Epithelial cell of prostate (primary cell): Measurements from ENCODE around the gene ZSWIM3.
"Not testable (repeated sequence)": the region's sequence is repeated elsewhere in the genome, so short reads cannot be mapped to it uniquely, and the experiment has no call there.

Source experiments
- DNase-seq: peaks from one replicate; pipeline ENCODE4 v3.0.0-alpha.2; 2011; ENCODE audit warnings: low read depth, low spot score
- H3K27ac ChIP-seq: fragments of 450-650 bp; 2 replicates; pipeline ENCODE4 v1.5.1; 2017; ENCODE audit warnings: mild to moderate bottlenecking

The ZSWIM3 gene

DNA sequence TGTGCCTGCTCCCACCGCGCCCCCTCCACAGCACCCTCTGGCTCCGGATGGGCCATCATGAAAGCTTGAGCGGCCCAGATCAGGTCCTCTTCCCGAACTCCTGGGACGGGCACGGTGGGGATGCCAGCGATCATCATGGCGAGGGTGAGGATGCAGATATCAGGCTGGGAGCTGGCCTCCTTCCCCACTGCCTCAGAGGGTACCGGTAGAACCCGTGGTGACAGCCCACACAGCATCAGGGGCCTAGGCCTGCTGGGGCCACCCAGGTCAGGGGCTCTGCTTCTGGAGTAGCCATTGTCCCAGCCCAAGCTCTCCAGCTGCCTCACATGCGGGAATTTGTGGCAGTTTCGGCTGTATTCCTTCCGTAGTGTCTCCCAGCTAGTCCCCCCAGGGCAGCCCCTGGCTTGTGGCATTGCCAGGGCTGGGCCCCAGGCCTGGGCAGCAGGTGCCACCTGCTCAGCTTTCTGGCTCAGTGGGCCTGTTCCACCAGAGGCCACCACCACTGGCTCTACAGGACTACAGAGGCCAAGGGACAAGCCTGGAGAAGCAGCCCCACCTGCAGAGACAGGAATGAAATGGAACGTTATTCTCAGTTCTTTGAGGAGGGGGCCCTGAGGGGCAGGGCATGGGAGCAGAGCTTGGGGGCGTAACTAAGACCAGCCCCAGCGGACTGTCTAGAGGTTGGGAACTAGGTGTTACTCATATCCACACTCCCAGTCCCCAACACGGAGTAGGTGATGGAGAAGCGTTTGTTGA, 29.4 kb downstream of the ZSWIM3 start:
- no peak overlapping the region for H3K27ac ChIP-seq
- no peak for DNase-seq

DNA sequence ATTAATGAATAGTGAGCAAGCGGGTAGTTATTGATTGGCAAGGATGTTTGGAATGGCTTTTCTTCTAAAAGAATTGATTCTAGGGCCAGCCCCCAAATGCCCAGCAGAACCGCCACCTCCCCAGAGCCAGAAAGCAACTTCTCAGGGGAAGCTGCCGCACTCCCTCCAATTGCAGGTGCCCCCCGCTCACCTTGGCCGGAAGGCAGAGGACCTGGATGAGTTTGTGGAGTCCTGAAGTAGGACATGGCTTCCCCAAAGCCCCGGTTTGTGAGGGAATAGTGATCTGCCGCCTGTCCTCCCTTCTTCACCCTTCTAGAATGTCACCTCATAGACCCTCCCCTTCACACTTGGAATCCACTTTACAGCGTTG, 29.9 kb downstream of the ZSWIM3 start, which contains the start of gene SPATA25:
SPATA25 (minus strand) TSS at position 277 of the 370 bp plus-strand sequence; CDS start at position 245, 32 bp downstream.
- H3K27ac ChIP-seq: no peak within 1 kb of the TSS
- DNase-seq: no peak

DNA sequence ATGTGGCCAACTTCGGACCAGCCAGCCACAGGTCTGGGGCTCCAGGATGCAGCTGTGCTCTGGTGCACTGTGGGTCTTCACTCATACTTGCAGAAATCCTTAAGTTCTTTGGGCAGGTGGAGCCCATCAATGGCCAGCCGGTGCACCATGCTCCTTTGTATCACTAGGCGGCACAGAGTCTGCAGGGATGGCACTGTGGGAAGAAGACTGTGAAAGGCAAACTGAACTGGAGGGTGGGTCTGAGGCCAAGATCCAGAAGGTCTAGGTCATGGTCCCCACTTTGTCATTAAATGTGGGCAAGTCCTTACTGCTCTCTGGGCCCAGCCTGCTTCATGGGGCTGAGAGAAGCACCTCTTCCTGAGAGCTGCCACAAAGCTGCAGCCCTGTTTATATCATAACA, 31.3 kb downstream of the ZSWIM3 start:
- DNase-seq: no peak
- no peak overlapping the region for H3K27ac ChIP-seq

DNA sequence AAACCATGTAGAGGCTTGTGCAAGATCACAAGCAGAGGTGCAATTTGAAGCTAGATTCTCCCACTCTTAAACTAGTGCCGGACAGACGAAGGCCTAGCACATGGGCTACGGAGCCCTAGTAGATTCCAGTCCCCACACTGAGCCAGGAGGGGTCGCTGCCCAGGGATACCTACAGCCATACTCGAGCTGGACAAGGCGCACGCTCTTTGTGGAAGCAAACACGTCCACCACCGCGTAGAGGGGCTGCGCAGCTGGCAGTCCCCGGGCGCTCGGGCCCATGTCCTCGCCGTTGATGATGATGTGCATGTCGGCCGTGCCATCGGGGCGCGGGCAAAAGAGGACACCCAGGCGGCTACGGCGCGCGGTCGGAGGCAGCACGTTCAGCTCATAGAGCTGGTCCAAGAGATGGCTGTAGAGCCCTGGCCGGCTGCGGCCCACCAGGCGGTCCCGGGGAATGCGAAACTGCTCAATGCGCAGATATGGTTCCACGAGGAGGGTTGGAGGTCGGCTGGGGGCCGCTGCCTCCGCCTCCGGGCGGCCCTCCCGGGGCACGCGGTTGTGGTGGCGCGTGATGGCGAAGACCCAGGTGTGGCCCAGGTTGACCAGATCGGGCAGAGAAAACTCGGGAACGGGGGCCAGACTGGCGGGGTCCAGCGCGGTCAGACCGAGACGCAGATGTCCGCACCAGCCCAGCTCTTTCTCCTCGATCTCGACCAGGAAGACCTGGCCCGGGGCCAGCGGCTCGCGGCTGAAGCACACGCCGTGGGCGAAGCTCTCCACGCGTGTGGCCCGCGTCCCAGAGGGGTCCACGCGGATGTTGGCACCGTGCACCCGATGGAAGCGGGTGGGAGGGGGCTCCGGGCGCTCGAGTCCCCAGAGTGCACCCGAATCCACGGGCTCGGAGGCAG, 32.9 kb downstream of the ZSWIM3 start:
- H3K27ac ChIP-seq: no peak overlapping the region
- DNase-seq: no peak

DNA sequence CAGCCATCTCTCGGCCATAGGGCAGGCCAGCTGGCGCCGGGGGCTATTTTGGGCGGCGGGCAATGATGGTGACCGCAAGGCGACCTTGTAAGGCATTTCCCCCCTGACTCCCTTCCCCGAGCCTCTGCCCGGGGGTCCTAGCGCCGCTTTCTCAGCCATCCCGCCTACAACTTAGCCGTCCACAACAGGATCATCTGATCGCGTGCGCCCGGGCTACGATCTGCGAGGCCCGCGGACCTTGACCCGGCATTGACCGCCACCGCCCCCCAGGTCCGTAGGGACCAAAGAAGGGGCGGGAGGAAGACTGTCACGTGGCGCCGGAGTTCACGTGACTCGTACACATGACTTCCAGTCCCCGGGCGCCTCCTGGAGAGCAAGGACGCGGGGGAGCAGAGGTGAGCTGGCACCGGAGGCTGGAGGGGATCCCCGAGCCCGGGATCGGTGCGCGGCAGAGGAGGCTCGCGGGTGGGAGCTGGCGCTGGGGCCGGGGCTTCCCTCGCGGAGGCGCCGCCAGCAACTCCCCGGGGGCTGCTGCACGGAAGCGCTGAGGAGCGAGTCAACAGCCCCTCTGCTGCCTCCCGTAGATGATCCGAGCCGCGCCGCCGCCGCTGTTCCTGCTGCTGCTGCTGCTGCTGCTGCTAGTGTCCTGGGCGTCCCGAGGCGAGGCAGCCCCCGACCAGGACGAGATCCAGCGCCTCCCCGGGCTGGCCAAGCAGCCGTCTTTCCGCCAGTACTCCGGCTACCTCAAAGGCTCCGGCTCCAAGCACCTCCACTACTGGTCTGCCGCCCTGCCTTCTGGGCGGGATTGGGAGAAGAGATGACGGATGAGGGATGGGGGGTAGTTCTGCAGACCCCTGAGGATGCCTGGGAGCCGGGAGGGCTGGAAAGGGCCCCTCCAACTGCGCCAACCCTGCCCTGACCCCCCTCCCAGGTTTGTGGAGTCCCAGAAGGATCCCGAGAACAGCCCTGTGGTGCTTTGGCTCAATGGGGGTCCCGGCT, 33.9 kb downstream of the ZSWIM3 start, which contains the start of the genes CTSA and NEURL2:
CTSA (plus strand) TSS at position 351 of the 999 bp plus-strand sequence; CDS start at position 585, 234 bp downstream.
NEURL2 (minus strand) TSS at position 224 of the 999 bp plus-strand sequence; CDS start at position 7, 217 bp downstream.
- peak; percentile 27 for DNase-seq
- H3K27ac ChIP-seq: peak within 1 kb of the TSS; percentile 12

DNA sequence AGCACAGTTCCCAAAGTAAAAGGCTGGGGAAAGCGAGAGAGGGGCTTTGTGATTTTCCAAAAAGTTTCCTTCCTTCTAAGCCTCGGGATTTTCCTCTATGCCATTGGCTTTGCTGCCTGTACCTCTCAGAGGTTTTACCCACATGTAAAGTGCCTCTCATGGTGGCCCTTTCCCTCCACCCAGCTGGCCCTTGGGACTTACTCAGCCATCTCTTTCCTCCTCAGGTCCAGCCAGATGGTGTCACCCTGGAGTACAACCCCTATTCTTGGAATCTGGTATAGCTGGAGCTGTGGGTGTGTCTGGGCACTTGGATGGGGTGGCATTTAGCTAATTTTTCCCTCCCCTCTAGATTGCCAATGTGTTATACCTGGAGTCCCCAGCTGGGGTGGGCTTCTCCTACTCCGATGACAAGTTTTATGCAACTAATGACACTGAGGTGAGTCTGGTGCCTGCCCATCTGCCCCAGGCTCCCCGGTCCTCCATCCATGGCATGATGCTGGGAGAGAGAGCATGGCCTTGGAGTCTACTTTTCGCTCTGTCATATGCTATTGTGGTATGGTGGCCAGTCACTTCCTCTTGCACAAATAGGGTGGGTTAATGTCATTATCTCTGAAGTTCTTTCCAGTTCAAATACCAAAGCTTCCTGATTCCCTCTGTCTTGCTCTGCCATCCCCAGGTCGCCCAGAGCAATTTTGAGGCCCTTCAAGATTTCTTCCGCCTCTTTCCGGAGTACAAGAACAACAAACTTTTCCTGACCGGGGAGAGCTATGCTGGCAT, 34.8 kb downstream of the ZSWIM3 start:
- DNase-seq: no peak
- no peak overlapping the region for H3K27ac ChIP-seq

DNA sequence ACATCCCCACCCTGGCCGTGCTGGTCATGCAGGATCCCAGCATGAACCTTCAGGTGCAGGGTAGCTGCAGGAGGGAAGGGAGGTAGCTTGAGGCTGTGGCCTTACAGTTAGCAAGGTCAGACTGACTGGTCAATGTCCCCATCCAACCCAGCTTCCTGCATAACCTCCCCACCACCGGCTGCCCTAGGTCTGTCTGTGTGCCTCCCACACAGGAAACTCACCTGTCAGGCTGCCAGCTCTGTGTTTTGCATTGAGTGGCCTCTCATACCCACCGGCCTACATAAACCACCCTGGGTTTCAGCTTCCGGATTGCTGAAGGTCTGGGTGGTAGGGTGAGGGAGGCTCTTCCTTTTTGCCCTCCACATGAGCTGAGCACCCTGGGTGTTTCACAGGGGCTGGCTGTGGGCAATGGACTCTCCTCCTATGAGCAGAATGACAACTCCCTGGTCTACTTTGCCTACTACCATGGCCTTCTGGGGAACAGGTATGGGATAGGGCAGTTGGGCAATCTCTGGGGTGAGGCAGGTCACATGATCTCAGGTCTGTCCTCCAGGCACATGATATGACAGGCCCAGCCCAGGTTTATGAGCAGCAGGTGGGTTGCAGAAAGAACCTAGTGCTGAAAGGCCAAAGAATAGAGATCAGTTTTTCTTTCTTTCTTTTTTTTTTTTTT, 35.5 kb downstream of the ZSWIM3 start:
- no peak overlapping the region for H3K27ac ChIP-seq
- peak; percentile 18 for DNase-seq

DNA sequence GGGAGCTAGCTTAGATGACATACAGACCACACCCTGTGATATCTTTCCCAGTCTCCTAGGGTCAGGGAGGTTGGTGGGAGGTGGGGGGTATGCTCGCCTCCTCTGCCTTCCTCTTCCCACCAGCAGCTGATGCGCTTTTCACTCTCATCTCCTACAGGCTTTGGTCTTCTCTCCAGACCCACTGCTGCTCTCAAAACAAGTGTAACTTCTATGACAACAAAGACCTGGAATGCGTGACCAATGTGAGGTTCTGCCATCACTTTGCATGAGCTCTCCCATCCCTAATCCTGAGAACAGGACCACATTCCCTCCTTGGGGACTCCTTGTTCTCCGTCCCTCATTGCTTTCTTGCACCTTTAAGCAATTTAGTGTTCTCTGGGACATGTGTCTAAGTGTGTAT, 36.4 kb downstream of the ZSWIM3 start:
- H3K27ac ChIP-seq: no peak overlapping the region
- DNase-seq: no peak

DNA sequence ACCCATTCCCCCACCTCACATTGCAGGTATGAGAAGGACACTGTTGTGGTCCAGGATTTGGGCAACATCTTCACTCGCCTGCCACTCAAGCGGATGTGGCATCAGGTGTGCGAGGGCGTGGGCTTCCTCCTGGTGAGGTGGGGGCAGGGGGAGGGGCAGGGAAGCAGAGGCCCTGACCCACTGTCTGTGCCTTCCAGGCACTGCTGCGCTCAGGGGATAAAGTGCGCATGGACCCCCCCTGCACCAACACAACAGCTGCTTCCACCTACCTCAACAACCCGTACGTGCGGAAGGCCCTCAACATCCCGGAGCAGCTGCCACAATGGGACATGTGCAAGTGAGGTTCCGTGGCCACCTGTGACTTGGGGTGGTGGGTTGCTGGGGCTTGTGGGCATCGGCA, 37.4 kb downstream of the ZSWIM3 start:
- H3K27ac ChIP-seq: no peak overlapping the region

DNA sequence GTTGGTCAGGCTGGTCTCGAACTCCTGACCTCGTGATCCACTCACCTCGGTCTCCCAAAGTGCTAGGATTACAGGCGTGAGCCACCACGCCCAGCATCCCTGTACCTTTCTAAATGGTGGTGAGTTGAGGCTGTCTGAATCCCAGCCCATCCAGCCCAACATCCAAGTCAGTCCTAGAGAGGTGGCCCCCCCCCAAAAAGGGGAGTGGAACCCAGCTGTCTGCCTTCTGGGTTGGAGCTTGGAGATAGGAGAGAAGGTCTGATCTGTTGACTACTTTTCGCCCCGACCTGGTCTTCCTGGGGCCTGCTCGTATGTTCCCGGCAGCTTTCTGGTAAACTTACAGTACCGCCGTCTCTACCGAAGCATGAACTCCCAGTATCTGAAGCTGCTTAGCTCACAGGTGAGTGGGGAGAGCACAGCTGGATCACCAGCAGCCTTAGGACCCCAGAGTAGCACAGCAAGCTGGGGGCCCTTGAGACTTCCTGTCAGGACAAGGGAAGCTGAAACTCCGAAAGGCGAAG, 39.3 kb downstream of the ZSWIM3 start:
- no peak overlapping the region for H3K27ac ChIP-seq
- DNase-seq: no peak

More for the DNA sequence above, 37.4 kb downstream of the ZSWIM3 start:
- DNase-seq: no peak

DNA sequence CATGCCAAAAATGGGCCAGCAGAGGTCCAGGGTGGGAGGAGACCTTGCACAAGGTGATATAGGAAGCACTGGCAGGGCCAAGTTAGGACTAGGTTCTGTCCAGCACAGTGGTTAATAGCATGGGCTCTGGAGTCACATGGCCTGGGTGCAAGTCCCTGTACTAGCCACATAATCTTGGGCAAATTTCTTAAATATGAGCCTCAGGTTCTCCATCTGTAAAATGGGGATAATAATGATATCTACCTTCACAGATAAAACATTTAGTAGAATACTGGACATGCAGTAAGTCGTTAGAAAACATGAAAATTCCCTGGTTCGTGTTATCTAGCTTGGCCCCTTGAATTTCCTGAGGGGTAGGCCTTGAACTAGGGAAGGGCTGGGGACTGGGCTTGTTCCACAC, 39.9 kb downstream of the ZSWIM3 start:
- no peak overlapping the region for H3K27ac ChIP-seq
- no peak for DNase-seq

DNA sequence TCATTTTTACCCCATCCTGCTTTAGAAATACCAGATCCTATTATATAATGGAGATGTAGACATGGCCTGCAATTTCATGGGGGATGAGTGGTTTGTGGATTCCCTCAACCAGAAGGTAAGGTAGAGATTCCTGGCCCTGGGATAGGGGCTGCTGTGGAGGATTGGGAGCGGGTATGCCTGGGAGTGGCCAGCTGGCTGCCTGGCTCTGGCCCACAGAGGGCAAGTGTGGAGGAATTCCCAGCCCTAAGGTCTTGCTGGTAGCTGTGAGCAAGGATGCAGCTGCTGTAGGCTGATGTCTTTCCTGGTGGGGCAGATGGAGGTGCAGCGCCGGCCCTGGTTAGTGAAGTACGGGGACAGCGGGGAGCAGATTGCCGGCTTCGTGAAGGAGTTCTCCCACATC, 40.3 kb downstream of the ZSWIM3 start:
- no peak for DNase-seq
- no peak overlapping the region for H3K27ac ChIP-seq

DNA sequence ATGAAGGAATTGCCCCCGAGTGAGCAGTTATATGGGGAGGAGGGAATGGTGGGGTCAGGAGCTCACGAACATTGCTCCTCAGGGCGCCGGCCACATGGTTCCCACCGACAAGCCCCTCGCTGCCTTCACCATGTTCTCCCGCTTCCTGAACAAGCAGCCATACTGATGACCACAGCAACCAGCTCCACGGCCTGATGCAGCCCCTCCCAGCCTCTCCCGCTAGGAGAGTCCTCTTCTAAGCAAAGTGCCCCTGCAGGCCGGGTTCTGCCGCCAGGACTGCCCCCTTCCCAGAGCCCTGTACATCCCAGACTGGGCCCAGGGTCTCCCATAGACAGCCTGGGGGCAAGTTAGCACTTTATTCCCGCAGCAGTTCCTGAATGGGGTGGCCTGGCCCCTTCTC, 40.9 kb downstream of the ZSWIM3 start:
- no peak overlapping the region for H3K27ac ChIP-seq
- no peak for DNase-seq

DNA sequence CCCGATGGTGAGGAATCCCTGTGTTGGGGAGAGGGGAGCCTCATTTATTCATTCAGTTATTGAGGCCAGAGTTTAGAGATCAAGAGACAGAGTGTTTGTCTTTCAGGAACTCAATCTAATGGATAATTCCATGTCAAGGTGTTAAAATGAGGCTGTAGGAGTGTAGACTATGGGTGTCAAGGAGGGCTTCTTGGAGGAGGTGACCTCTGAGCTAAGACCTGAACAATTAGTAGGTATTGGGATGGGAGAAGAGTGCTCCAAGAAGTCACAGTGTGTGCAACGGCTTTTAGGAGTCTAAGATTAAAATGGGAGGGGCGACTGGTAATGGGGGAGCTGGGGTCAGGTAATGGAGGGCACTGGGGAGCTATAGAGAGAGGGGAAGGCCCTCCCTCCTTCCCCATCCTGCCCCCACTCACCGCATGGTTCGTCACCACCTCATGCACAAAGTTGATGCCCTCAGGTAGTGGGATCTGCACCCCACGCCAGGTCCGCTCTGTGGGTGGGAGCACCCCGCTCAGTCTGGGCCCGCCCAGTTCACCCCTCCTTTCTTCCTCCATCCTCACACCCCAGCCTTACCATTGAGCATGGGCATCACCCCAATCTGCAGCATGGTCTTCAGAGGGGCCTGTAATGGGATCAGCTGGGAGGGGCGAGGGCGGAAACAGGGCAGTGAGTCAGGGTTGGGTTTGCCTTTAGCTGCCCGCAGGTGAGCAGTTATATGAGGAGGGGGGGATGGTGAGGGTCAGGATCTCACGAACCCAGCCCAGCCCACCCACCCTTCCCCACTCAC, 41.8 kb downstream of the ZSWIM3 start:
- no peak for DNase-seq
- H3K27ac ChIP-seq: no peak overlapping the region

DNA sequence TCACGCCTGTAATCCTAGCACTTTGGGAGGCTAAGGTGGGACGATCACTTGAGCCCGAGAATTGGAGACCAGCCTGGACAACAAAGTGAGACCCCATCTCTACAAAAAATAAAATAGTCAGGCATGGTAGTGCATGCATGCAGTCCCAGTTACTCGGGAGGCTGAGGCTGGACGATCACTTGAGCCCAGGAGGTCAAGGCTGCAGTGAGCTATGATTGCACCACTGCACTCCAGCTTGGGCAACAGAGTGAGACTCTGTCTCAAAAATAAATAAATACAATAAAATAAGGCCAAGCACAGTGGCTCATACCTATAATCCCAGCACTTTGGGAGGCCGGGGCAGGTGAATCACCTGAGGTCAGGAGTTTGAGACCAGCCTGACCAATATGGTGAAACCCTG, 43.9 kb downstream of the ZSWIM3 start:
- H3K27ac ChIP-seq, DNase-seq: not testable (repeated sequence)

DNA sequence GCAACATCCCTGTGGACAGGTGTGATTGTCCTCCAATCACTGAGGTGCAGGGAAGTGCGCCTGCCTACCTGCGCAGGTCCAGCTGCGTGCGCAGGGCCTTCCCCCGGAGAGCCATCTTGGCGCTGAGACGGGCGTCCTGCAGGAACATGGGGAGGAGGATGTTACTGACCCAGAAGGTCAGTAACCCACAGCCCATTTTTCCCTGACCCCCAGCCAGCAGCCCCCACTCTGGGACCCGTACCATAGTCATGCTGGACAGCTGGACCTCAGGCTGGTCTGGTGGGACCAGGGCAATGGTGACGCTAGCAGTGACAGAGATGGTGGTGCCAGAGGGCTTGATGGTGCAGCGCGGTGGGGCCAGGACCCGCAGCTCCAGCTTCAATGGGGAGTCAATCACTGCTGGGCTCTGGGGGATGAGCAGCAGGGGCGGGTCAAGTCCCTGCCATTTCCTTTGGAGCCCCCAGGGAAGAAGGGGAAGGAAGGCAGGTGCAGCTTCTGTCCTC, 44.8 kb downstream of the ZSWIM3 start:
- DNase-seq: no peak
- no peak overlapping the region for H3K27ac ChIP-seq
